ENCODE data around the gene ZNF224. TPM values are rescaled to one million over a fixed set of nuclear protein-coding genes. Genes with fewer than 3 reads are reported as not detected.
"Not testable (repeated sequence)": the region's sequence is repeated elsewhere in the genome, so short reads cannot be mapped to it uniquely, and the experiment has no call there.

ZNF224 gene
- 15.3 TPM for polyA plus RNA-seq (ENCODE audit: insufficient read length)

DNA sequence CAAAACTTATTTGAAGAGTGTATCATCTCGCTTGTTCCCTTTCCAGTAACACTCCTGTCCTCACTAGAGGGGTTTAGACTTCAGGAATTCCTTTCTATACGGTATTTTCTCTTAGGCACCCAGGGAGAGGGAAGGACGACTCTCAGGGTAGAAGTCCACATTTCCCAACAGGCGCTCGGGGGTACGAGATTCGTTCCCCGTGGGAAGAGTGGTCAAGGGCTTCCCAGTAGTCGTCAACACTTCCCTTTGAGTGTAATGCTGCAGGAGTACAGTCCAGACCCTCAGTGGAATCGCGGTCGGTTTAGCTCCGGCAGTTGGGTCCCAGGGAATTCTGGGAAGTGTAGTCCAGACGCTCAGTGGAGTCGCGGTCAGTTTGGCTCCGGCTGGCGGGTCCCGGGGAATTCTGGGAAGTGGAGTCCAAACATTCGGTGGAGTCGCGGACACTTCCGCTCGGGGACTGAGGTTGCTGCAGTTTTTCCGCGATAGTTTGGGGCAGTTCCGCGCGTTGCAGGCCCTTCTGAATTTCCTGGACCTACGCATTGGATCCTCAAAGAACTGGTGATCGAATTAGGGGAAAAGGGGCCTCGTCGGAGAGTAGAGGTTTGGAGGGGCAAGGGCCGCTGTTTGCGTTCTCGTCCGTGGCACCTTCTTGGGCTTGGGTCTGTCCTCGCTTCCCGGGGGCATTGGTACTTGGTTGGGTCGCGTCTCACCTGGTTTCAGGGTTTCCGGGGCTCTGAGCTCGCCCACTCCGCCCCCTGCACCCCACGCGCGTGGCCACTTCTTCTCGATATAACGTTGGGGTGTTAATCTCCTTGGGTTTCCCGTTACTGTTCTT lies at the start of gene ZNF224:
TSS of gene ZNF224 (plus strand) at position 431 of the 835 bp plus-strand sequence. CDS start 3,513 bp downstream, outside the sequence.
- peak; percentile 94 for DNase-seq

DNA sequence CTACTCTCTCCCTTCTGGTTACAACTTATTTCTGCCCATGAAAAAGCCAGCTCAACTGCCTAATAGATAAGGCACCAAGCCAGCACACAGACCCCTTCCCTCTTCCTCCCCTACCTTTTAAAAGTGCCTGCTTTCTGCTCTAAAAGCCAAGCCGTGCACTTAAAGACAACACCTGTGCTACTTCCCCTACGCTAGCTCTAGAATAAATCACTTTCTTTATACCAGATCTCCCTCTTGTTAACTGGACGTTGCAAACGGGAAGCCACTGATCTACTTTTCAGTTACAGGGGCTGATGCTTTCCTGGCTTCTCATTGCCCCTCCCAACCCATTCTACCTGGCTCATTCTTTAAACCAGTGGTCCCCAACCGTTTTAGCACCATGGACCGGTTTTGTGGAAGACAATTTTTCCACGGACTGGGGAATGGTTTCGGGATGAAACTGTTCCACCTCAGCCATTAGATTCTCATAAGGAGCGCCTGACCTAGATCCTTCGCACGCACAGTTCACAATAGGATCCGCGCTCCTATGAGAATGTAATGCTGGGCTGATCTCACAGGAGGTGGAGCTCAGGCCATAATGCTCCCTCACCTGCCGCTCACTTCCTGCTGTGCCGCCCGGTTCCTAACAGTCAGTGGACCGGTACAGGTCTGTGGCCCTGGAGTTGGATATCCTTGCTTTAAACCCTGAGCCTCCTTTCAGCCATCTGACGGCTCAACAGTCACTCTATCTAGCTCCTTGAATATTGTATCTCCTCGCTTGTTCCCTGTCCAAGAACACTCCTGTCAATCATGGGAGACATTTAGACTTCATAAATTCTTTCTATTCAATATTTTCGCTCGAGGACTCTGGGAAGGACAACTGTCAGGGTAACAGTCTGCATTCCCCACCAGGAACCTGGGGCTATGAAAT lies 43.2 kb upstream of the ZNF224 start:
- DNase-seq, result no peak

DNA sequence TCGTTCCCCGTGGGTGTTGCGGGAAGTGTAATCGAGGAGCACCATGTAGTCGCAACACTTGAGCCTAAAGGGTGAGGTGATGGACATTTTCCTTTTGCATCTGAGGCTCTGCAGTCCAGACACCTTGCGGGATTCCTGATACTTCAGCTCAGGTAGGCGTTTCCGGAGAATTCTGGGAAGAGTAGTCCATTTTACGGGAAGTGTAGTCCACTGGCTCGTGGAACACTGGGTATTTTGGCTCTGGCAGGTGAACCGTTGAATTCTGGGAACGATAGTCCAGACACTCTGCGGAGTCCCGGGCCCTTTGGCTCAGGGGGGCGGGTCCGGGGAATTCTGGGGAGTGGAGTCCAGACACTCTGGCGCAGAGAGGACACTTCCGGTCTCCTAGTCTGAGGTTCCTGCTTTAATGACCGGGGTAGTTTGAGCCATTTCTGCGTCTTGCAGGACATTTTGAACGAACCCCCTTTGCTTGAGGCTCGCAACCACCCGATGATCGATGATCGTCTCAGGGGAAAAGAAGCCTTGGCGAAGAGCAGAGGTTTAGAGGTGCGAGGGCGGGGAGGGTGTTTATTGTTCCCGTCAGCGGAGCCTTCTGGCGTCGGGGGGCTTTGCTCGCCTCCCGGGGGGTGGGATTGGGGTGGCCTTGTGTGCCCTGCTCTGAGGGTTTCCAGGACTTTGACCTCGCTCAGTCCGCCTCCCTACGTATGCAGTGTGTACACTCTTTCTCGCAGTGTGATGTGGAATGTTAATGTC lies 42.3 kb upstream of the ZNF224 start, which contains the start of gene ZNF223:
TSS of gene ZNF223 (plus strand) at position 387 of the 753 bp plus-strand sequence. CDS start 3,141 bp downstream, outside the sequence.
- DNase-seq, result peak; percentile 95

GRCh38 chr19:44055870-44056269 lies 38.3 kb upstream of the ZNF224 start:
- no peak for DNase-seq

DNA sequence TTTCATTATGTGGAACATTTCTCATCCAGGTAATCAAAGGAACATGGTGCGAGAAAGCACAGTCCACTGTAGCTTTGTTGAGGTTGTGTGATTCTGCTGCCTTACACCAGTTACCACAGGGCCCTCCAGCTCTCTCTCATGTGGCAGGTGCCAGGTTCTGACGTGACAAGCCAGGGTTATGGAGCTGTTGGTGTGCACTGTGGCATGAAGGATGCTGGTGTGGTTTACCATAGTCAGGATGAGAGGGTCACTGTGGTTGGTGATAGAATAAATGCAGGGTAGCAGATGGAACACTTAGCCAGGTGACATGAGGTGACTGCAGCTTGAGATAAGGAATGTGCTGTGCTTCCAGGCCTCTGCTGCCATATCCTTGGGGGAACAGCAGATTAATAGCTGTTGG lies 34.9 kb upstream of the ZNF224 start:
- DNase-seq, result no peak

DNA sequence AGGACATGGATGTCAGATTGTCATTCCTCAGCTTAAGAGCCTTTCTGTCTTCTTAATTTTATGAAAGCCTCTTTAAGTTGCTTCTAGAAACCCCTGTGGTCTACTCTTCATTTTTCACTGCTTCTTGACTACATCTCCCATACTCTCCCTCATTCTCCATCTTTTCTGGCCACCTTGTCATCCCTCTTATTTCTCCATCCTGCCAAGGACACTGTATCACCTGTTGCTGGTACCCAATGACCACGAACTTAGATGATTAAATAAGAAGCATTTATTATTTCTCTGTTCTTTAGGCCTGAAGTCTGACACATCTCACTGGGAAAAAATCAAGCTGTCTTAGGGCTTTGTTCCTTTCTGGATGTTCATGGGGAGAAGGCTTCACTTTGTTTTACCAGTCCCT lies 33.1 kb upstream of the ZNF224 start:
- no peak for DNase-seq

DNA sequence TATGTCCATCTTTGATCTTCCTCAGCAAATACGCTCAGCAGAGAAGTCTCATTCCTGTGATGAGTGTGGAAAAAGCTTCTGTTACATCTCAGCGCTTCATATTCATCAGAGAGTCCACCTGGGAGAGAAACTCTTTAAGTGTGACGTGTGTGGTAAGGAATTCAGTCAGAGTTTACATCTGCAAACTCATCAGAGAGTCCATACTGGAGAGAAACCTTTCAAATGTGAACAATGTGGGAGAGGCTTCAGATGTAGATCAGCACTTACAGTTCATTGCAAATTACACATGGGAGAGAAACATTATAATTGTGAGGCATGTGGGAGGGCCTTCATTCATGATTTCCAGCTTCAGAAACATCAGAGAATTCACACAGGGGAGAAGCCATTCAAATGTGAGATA lies 27.9 kb upstream of the ZNF224 start:
- no peak for DNase-seq

- DNase-seq, result no peak
These were observed 24.7 kb upstream of the ZNF224 start for GRCh38 chr19:44069415-44069814.

DNA sequence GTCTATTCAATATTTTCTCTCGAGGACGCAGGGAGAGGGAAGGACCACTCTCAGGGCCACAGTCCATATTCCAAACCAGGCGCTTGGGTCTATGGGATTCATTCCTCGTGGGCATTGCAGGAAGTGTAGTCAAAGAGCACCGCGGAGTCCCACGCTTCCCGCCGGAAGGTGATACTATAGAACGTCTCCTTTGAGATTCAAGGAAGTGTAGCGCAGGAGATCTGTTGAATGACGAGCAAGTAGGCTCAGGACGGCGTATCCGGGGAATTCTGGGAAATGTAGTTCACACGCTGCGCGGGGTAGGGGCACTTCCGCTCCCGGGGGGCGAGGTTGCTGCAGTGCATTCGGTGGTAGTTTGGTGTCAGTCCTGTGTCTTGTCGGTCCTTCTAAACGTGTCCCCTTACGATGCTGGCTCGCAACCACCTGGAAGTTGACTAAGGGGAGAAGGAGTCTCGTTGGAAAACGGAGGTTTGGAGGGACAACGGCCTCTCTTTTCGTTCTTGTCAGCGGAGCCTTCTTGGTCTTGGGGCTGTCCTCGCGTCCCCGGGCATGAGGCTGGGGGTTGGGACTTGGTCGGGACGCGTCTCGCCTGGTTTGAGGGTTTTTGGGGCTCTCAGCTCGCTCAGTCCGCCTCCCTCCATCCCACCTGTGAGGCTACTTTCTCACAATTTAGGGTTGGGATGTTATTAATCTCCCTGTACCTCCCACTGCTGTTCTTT lies 22.2 kb upstream of the ZNF224 start, which contains the start of gene ZNF284:
TSS of gene ZNF284 (plus strand) at position 336 of the 719 bp plus-strand sequence. CDS start 4,231 bp downstream, outside the sequence.
- DNase-seq, result peak; percentile 94

DNA sequence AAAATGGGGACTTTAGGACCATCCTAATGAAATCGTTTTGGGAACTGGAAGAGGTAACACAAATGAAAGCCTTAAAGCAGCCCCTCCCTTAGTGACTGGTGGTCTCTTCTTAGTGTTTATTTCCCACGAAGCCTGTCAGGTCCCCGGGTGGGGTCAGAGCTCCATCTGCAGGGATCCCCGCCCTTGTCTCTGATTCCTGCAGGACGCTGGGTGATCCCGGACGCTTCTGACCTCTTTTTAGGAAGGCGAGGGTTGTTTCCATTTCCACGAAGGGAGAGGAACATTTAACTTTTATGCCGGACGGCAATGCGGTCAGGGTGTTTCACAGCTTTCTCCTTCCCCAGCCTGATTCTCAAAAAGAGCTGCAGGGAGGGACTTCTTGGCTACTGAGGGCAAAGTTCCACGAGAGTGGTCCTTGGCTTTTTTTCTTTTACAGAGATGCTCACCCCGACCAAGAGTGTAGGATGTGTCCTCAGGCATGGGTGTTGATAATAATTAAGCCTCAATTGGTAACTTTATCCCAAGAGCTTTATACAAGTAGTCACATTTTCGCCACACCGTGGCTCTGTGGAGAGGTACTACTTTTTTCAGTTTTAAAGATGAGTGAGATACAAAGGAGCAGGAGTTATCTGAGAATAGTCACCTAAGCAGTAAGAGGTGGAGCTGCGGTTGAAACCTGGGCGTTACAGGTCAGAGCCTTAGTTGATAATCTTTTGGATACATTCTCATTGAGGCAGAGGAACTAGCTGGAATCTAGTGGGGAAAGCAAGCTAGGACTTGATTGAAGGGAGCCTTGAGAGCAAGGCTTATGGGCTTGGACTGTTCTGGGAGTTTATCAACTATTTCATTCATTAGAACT lies 21.4 kb upstream of the ZNF224 start:
- peak; percentile 2 for DNase-seq

GRCh38 chr19:44076325-44076724 lies 17.8 kb upstream of the ZNF224 start:
- no peak for DNase-seq

- DNase-seq, result no peak
These were observed 2.1 kb upstream of the ZNF224 start for GRCh38 chr19:44092108-44092507.

DNA sequence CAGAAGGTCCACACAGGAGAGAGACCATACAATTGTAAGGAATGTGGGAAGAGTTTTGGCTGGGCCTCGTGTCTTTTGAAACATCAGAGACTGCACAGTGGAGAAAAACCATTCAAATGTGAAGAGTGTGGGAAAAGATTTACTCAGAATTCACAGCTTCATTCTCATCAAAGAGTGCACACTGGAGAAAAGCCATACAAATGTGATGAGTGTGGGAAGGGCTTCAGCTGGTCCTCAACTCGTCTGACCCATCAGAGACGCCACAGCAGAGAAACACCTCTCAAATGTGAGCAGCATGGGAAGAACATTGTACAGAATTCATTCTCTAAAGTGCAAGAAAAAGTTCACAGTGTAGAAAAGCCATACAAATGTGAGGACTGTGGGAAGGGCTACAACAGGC lies 13.6 kb downstream of the ZNF224 start:
- no peak for DNase-seq

GRCh38 chr19:44109458-44109857 lies 15.3 kb downstream of the ZNF224 start:
- DNase-seq, result no peak

- no peak for DNase-seq
These were observed 17.8 kb downstream of the ZNF224 start for GRCh38 chr19:44111910-44112463.

DNA sequence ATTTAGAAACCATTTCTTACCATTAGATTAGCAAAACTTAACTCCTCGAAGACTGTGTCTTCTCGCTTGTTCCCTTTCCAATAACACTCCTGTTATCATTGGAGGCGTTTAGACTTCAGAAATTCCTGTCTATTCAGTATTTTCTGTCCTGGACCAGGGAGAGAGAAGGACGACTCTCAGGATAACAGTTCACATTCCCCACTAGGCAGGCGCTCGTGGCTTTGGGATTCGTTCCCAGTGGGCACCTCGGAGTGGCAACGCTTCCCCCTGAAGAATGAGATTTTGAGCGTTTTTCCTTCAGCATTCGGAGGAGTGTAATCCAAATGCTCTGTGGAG lies 18.6 kb downstream of the ZNF224 start:
- DNase-seq, result no peak

GRCh38 chr19:44113138-44113783 lies 19.1 kb downstream of the ZNF224 start, which contains the start of gene ZNF225:
Gene ZNF225, plus strand, starts transcription at chr19:44113399. Its CDS starts 2,429 bp downstream, at chr19:44115828.
- peak; percentile 98 for DNase-seq

- DNase-seq, result no peak
These were observed 19.7 kb downstream of the ZNF224 start for GRCh38 chr19:44113784-44114390.

GRCh38 chr19:44121162-44121561 lies 27.0 kb downstream of the ZNF224 start:
- DNase-seq, result not testable (repeated sequence)

All from hindlimb muscle (tissue), 1 donor.